ENCODE measurements around the gene SVOPL. TPM values are rescaled to one million over a fixed set of nuclear protein-coding genes. Genes with fewer than 3 reads are reported as not detected.

The SVOPL gene
- total and polyA plus RNA-seq, 10 of the 15 experiments (the other 5 are each of a cell fraction or from before 2014, with no cell fraction given) = 0.15 TPM; not detected in 9

DNA sequence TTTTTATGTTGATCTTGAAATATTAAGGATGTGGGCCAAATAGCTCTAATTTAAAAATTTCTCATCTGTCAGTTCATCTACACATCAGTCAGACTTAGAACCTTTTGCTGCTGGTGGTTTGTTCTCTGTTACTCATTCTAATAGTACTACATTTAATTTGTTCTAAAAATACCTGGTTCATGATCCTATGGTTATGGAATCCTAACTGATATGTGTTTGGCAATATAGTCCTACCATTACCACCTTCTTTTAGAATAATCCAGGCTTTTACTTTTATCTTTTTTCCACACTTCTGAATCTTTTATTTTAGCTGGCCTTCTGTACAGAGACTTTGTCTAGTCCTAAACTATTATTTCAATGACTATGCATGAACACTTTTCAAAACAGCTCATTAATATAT, 116.9 kb downstream of the SVOPL start:
- Histone ChIP-seq H3K9me3 (replicated peaks; ENCODE audit: control insufficient read depth, insufficient read depth, low read length) (no peaks in the 10 kb centered on the region), H3K4me2 (ENCODE audit: control insufficient read depth, insufficient read depth) (no peak overlapping the region), H2AFZ (ENCODE audit: control insufficient read depth, low read depth, low read length) (no peak overlapping the region), H3K4me1 (ENCODE audit: control insufficient read depth, insufficient read depth, low read length) (no peaks in the 10 kb centered on the region), H3K9ac (ENCODE audit: control insufficient read depth, insufficient read depth, low read length) (no peak overlapping the region), H4K20me1 (ENCODE audit: control insufficient read depth, insufficient read depth) (no peaks in the 10 kb centered on the region), H3K36me3 (ENCODE audit: control insufficient read depth in 2 of 2, insufficient read depth in 2 of 2, low read length in 1 of 2) (peaks cover under 1 to 4% of the 10 kb centered on the region in 2 experiments; a peak in 1 of 4 replicates), H3K4me3 (no peak overlapping the region), H3K27me3 (replicated peaks in 1 of 2; ENCODE audit: control insufficient read depth in 2 of 2, insufficient read depth in 2 of 2, low read length in 1 of 2) (no peaks in the 10 kb centered on the region), H3K79me2 (ENCODE audit: control insufficient read depth, insufficient read depth, low read length) (no peaks in the 10 kb centered on the region), H3K27ac (ENCODE audit: control insufficient read depth, insufficient read depth) (no peak overlapping the region)
- intact Hi-C loops (cut with micrococcal nuclease; ENCODE audit: unreplicated experiment) = no loop called here
- ChIA-PET RAD21 (ENCODE audit: unreplicated experiment) (interaction anchor here (0.7 kb wide), 1 partner anchor 154 kb away, joined by 3 read pairs; no protein-coding TSS in a partner anchor), POLR2A (interaction anchor here (0.6 kb wide), 1 partner anchor 501 kb away, joined by 3 read pairs; no protein-coding TSS in a partner anchor), SMC1A (ENCODE audit: uncharacterized antibody, unreplicated experiment) (interaction anchor here (1.8 kb wide), 1 partner anchor 423 kb away, joined by 5 read pairs; no protein-coding TSS in a partner anchor), CTCF (interaction anchor here (0.6 kb wide), 1 partner anchor 261 kb away, joined by 4 read pairs; no protein-coding TSS in a partner anchor)
- DNase-seq (ENCODE audit: low read depth, low spot score) (no peak), FAIRE-seq (no peak), ATAC-seq (no peak)
- BruUV-seq (replicated peaks) = no TSS peak
- TF ChIP-seq LARP7 (IDR thresholded peaks at IDR 0.05) (no peak), EED (IDR thresholded peaks at IDR 0.05; ENCODE audit: low read depth) (no peak), ATF3 (IDR thresholded peaks at IDR 0.05; ENCODE audit: borderline replicate concordance, extremely low read depth, low read depth, low read length) (no peak), BHLHE40 (IDR thresholded peaks at IDR 0.05; ENCODE audit: borderline replicate concordance in 1 of 2, low read depth in 2 of 2, low read length in 1 of 2) (no peak)
- TF ChIP-seq, protein P1, sequence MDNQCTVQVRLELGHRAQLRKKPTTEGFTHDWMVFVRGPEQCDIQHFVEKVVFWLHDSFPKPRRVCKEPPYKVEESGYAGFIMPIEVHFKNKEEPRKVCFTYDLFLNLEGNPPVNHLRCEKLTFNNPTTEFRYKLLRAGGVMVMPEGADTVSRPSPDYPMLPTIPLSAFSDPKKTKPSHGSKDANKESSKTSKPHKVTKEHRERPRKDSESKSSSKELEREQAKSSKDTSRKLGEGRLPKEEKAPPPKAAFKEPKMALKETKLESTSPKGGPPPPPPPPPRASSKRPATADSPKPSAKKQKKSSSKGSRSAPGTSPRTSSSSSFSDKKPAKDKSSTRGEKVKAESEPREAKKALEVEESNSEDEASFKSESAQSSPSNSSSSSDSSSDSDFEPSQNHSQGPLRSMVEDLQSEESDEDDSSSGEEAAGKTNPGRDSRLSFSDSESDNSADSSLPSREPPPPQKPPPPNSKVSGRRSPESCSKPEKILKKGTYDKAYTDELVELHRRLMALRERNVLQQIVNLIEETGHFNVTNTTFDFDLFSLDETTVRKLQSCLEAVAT (IDR thresholded peaks at IDR 0.05) = no peak
- in situ Hi-C loops (cut with MboI) = no loop called here
